Vagina (tissue), 2 donors: ENCODE data around the gene CD44. TPM values are rescaled to one million over a fixed set of nuclear protein-coding genes. Genes with fewer than 3 reads are reported as not detected.

ENCODE experiments used
- DNase-seq, 2 donors: peaks; one replicate each; pipeline ENCODE4 v3.0.0-alpha.2; 2017; ENCODE audit errors: extremely low spot score in 2 of 2
- H3K27ac ChIP-seq: fragments of 200-600 bp; sonication (generic); one replicate; pipeline ENCODE4 v1.5.1; 2019
- H3K27me3 ChIP-seq: fragments of 200-600 bp; sonication (generic); one replicate; pipeline ENCODE4 v1.5.1; 2019
- H3K36me3 ChIP-seq, 2 donors: fragments of 200-600 bp; sonication (generic); one replicate each; pipeline ENCODE4 v1.5.1; 2017 to 2019
- H3K4me1 ChIP-seq: fragments of 200-600 bp; sonication (generic); one replicate; pipeline ENCODE4 v1.5.1; 2019
- H3K4me3 ChIP-seq, 2 donors: fragments of 200-600 bp; sonication (generic); 1 replicate in 1 of 2; 2 replicates in 1 of 2; pipeline ENCODE4 v1.5.1; 2016 to 2019
- H3K9me3 ChIP-seq: fragments of 200-600 bp; sonication (generic); one replicate; pipeline ENCODE4 v1.5.1; 2019
- POLR2A ChIP-seq, 2 donors: fragments of 450-650 bp; IDR thresholded peaks; one replicate each; pipeline ENCODE4 v1.6.1; 2017; ENCODE audit warnings: antibody characterized with exemption in 2 of 2, mild to moderate bottlenecking in 2 of 2, moderate library complexity in 2 of 2
- POLR2AphosphoS5 ChIP-seq, 2 donors: sonication (generic); formaldehyde crosslinking; IDR thresholded peaks; one replicate each; pipeline ENCODE4 v1.9.0; 2017; ENCODE audit warnings: antibody characterized with exemption in 2 of 2, mild to moderate bottlenecking in 2 of 2, low read depth in 1 of 2; ENCODE audit not compliant: insufficient read depth in 1 of 2
- intact Hi-C: fragments of 100-400 bp; cut with DNase I; formaldehyde crosslinking; loops from one replicate; pipeline ENCODE4 v1.15.1; 2023
- total RNA-seq: library from RNA; depleted of rRNA; stranded (reverse); fragments of >200 nt; gene quantifications from one replicate; pipeline ENCODE4 v1.2.3, GENCODE V29; 2016
- TF ChIP-seq, protein P1 (sequence below), 3 experiments: fragments of 450-650 bp in 2 of 3; fragments of 200-600 bp in 1 of 3; sonication (generic) in 1 of 3; IDR thresholded peaks; one replicate each; pipeline ENCODE4 v1.5.1; 2017 to 2019; ENCODE audit warnings: antibody characterized with exemption in 3 of 3, mild to moderate bottlenecking in 2 of 3, moderate library complexity in 2 of 3

Gene CD44
- total RNA-seq, 1 donor from 2014 or later = 869 TPM

DNA sequence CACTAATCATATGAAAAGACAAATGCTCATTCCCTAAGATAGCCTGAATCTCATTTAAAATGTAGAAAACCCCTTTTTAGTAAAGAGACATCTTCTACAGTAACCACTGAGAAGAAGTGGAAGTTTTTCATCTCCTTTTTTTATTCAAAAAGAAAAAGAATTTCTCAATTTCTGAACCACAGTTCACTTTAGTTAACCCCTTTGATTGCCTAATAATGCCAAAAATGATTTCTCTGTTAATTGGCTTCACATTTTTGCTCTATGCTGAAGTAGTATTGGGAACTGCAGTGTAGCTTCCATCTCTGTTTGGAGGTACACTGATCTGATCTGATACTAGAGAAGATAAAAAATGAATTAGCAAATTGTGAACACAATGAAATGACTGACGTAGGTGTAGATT lies 58.3 kb downstream of the CD44 start:
- H3K4me3 ChIP-seq = no peak overlapping the region
- no peaks in the 10 kb centered on the region for H3K9me3 ChIP-seq
- no peak for DNase-seq
- no peaks in the 10 kb centered on the region for H3K27me3 ChIP-seq
- H3K27ac ChIP-seq = no peak overlapping the region
- H3K4me1 ChIP-seq = peaks cover 12% of the 10 kb centered on the region
- peaks cover 0 to 53% of the 10 kb centered on the region in 2 donors for H3K36me3 ChIP-seq
- intact Hi-C loops = no loop called here
- no peak for TF ChIP-seq POLR2A (IDR thresholded peaks at IDR 0.05)
- TF ChIP-seq, protein P1, sequence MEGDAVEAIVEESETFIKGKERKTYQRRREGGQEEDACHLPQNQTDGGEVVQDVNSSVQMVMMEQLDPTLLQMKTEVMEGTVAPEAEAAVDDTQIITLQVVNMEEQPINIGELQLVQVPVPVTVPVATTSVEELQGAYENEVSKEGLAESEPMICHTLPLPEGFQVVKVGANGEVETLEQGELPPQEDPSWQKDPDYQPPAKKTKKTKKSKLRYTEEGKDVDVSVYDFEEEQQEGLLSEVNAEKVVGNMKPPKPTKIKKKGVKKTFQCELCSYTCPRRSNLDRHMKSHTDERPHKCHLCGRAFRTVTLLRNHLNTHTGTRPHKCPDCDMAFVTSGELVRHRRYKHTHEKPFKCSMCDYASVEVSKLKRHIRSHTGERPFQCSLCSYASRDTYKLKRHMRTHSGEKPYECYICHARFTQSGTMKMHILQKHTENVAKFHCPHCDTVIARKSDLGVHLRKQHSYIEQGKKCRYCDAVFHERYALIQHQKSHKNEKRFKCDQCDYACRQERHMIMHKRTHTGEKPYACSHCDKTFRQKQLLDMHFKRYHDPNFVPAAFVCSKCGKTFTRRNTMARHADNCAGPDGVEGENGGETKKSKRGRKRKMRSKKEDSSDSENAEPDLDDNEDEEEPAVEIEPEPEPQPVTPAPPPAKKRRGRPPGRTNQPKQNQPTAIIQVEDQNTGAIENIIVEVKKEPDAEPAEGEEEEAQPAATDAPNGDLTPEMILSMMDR (IDR thresholded peaks at IDR 0.05) = no peak
- TF ChIP-seq POLR2AphosphoS5 (IDR thresholded peaks at IDR 0.05; ENCODE audit: insufficient read depth in 1 of 2, low read depth in 1 of 2) = no peak

DNA sequence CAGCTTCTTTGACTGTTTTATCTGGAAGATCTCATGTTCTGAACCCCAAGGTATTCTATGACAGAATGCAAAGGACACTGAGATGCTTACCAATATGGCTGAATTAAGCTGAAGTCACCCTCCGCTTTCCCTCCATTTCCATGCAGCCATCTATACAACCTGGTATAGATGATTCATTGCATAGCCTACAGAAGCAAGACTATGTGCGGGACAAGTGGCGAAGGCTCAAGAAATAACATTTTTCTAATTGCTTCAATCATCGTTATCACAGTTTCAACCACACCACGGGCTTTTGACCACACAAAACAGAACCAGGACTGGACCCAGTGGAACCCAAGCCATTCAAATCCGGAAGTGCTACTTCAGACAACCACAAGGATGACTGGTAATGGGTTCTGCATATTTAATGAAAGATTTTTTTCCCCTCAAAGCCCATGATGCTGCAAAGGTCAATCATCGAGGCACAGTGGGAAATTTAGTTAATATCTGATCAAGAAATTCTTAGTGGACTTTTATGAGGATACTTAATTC lies 61.9 kb downstream of the CD44 start:
- no peak for DNase-seq
- Histone ChIP-seq H3K9me3 (no peaks in the 10 kb centered on the region), H3K4me3 (no peak overlapping the region), H3K4me1 (no peaks in the 10 kb centered on the region), H3K27ac (no peak overlapping the region), H3K36me3 (peaks cover 0 to 60% of the 10 kb centered on the region in 2 donors), H3K27me3 (no peaks in the 10 kb centered on the region)
- TF ChIP-seq POLR2A (IDR thresholded peaks at IDR 0.05) = no peak
- TF ChIP-seq POLR2AphosphoS5 (IDR thresholded peaks at IDR 0.05; ENCODE audit: insufficient read depth in 1 of 2, low read depth in 1 of 2) = no peak
- TF ChIP-seq, protein P1 (IDR thresholded peaks at IDR 0.05) = no peak
- intact Hi-C loops = no loop called here

DNA sequence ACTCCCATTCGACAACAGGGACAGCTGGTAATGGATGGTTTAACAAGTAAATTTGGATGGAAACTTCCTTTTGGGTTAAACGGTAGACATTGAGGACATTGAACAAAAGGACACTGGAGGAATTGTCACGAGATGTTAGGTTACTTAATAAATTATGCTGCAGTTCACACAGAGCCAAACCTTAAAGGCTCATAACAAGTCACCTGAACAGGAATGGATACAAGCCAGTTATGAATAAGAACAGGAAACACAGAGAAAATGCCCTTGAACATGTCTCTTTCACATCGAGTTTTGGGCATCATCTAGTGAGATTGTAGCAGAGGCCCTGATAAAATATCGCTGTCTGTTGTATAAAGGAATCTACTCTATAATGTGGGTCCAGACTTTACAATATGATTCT lies 65.6 kb downstream of the CD44 start:
- Histone ChIP-seq H3K4me3 (no peak overlapping the region), H3K36me3 (peaks cover 0 to 57% of the 10 kb centered on the region in 2 donors), H3K9me3 (no peaks in the 10 kb centered on the region), H3K4me1 (no peaks in the 10 kb centered on the region), H3K27ac (no peak overlapping the region), H3K27me3 (no peaks in the 10 kb centered on the region)
- DNase-seq = no peak
- intact Hi-C loops = no loop called here
- TF ChIP-seq POLR2AphosphoS5 (IDR thresholded peaks at IDR 0.05; ENCODE audit: insufficient read depth in 1 of 2, low read depth in 1 of 2) = no peak
- TF ChIP-seq, protein P1 (IDR thresholded peaks at IDR 0.05) = no peak
- TF ChIP-seq POLR2A (IDR thresholded peaks at IDR 0.05) = no peak

DNA sequence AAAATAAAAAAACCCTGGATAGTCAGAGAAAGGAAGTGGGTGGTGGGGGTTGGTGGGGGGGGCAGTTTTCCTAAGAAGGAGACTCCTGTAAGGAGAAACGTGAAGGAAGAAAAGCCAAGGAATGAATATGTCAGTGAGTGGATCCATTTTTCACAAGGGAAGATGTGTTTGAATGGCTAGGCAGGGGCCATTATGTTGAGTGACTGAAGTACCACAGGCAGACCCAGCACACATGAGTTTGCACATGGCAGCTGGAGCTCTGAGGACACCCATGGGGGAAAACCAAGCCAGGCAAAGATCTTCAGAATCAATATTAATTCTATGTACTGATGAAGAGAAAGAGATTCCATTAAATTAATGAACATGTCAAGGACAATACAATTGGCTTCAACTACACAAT lies 67.6 kb downstream of the CD44 start:
- no peak overlapping the region for H3K4me3 ChIP-seq
- no peaks in the 10 kb centered on the region for H3K9me3 ChIP-seq
- intact Hi-C loops = no loop called here
- no peaks in the 10 kb centered on the region for H3K27me3 ChIP-seq
- H3K36me3 ChIP-seq = peaks cover 0 to 57% of the 10 kb centered on the region in 2 donors
- no peak for TF ChIP-seq POLR2AphosphoS5 (IDR thresholded peaks at IDR 0.05; ENCODE audit: insufficient read depth in 1 of 2, low read depth in 1 of 2)
- TF ChIP-seq, protein P1 (IDR thresholded peaks at IDR 0.05) = no peak
- TF ChIP-seq POLR2A (IDR thresholded peaks at IDR 0.05) = no peak
- peaks cover 2% of the 10 kb centered on the region for H3K4me1 ChIP-seq
- H3K27ac ChIP-seq = no peak overlapping the region
- no peak for DNase-seq

DNA sequence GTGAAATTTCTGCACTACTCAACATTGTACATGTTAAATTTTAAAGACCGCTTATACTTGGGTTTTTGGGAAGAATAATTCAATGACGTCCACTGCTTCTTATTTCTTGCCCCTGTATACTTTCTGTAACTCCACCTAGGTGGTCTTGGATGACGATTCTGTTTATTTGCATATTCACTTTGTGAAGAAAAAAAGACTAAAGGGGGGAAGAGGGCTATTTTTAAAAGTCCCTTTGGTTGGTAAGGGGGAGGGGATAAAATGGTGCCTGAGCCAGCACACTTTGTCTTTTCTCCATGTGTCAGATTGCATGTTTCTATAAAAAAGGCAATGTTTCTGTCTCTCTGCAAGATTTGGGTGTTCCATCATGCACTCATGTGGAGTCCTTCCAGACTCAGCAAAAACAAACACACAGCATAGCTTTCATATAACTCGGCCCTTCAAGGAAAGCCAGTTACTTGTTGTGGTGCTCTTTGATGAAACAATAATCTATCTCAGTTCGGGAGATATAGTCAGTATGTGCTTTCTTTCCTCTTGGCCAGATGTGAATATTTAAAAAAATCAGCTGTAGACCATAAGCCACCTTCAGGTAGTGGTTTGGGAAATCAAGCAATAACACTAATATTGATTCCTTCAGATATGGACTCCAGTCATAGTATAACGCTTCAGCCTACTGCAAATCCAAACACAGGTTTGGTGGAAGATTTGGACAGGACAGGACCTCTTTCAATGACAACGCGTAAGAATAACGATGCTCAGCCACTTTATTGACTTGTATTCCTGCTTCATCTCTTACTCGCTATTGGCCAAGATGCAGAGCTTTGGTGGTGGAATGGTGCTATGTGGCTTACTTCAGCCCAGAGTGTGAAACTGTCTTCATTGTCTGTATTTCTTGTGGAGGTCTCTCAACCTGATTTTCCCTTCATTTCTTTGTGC lies 68.8 kb downstream of the CD44 start:
- no peak for DNase-seq
- Histone ChIP-seq H3K36me3 (peaks cover 0 to 47% of the 10 kb centered on the region in 2 donors), H3K4me3 (no peak overlapping the region), H3K4me1 (peaks cover 13% of the 10 kb centered on the region), H3K27ac (no peak overlapping the region), H3K27me3 (no peaks in the 10 kb centered on the region), H3K9me3 (no peaks in the 10 kb centered on the region)
- intact Hi-C loops = no loop called here
- TF ChIP-seq POLR2A (IDR thresholded peaks at IDR 0.05) (no peak), POLR2AphosphoS5 (IDR thresholded peaks at IDR 0.05; ENCODE audit: insufficient read depth in 1 of 2, low read depth in 1 of 2) (no peak)
- TF ChIP-seq, protein P1 (IDR thresholded peaks at IDR 0.05) = no peak
